HCT116 (cell line): Measurements from ENCODE around the gene PLCG2. TPM values are rescaled to one million over a fixed set of nuclear protein-coding genes. Genes with fewer than 3 reads are reported as not detected.

Experiments used
- ATAC-seq: fragments of 200-7000 bp; cut with Tn5 transposase; 2 replicates; pipeline ENCODE4 v1.9.1; 2020; ENCODE audit warnings: mild to moderate bottlenecking, moderate library complexity
- BruUV-seq: library from RNA; stranded (reverse); fragments of 400-500 nt; replicated peaks from 2 replicates; lab custom pipeline; 2021; lab: Mats Ljungman, UMichigan
- CTCF ChIA-PET: fragments of 300-600 bp; sonication (Branson Sonifier 250); formaldehyde crosslinking; loops from one replicate; lab custom pipeline; 2021; ENCODE audit warnings: antibody characterized with exemption; lab: Charles Lee
- POLR2A ChIA-PET: fragments of 300-600, 350-600 bp; sonication (Branson Sonifier 250); formaldehyde crosslinking; loops from one replicate; lab custom pipeline; 2021; ENCODE audit warnings: antibody characterized with exemption; lab: Charles Lee
- RAD21 ChIA-PET, 2 experiments: fragments of 300-600 bp; sonication (Branson Sonifier 250); formaldehyde crosslinking; loops; one replicate each; lab custom pipeline; 2023; ENCODE audit warnings: low total read pairs in 2 of 2; ENCODE audit not compliant: uncharacterized antibody in 2 of 2, unreplicated experiment in 2 of 2, low non-redundant PET in 1 of 2; lab: Charles Lee
- DNase-seq: peaks from one replicate; pipeline ENCODE4 v3.0.0-alpha.2; 2010; ENCODE audit warnings: low read depth, low spot score
- H2AFZ ChIP-seq: fragments of 200-600 bp; shearing (Covaris generic), sonication (generic); 2 replicates; pipeline ENCODE4 v1.6.1; 2017; ENCODE audit warnings: low read depth, mixed run types, mixed read lengths, antibody characterized with exemption, low read length; ENCODE audit not compliant: poor library complexity, severe bottlenecking
- H3K27ac ChIP-seq: 2 replicates; pipeline ENCODE4 v1.5.1; 2012; ENCODE audit warnings: low read depth, low read length
- H3K27me3 ChIP-seq: fragments of 200-600 bp; sonication (generic); 2 replicates; pipeline ENCODE4 v1.6.1; 2016; ENCODE audit warnings: mixed run types, low read length, mixed read lengths; ENCODE audit not compliant: insufficient read depth
- H3K36me3 ChIP-seq, 2 experiments: fragments of 200-500 bp in 1 of 2; fragments of 200-600 bp in 1 of 2; sonication (Bioruptor generic) in 1 of 2; sonication (generic) in 1 of 2; 2 replicates each; pipeline versions ENCODE4 v1.5.1 to v1.6.1; 2014 to 2016; ENCODE audit warnings: low read length in 2 of 2, inconsistent platforms in 1 of 2, mixed read lengths in 1 of 2, mixed run types in 1 of 2; ENCODE audit not compliant: insufficient read depth in 2 of 2, control insufficient read depth in 1 of 2
- H3K4me1 ChIP-seq, 2 experiments: fragments of 200-600 bp in 1 of 2; sonication (generic) in 1 of 2; 2 replicates each; pipeline versions ENCODE4 v1.5.1 to v1.6.1; 2012 to 2017; ENCODE audit warnings: low read length in 2 of 2, inconsistent platforms in 1 of 2, mild to moderate bottlenecking in 1 of 2, mixed read lengths in 1 of 2, mixed run types in 1 of 2, moderate library complexity in 1 of 2; ENCODE audit not compliant: insufficient read depth in 2 of 2, control insufficient read depth in 1 of 2
- H3K4me2 ChIP-seq: fragments of 200-600 bp; sonication (generic); 2 replicates; pipeline ENCODE4 v1.6.1; 2017; ENCODE audit warnings: mixed run types, low read length, mixed read lengths
- H3K4me3 ChIP-seq, 2 experiments: fragments of 200-600 bp in 1 of 2; sonication (generic) in 1 of 2; replicated peaks in 1 of 2; 2 replicates each; pipeline ENCODE4 v1.5.1; 2011 to 2016; ENCODE audit warnings: low read length in 2 of 2, control low read depth in 1 of 2, low read depth in 1 of 2, mild to moderate bottlenecking in 1 of 2, mixed read lengths in 1 of 2, mixed run types in 1 of 2
- H3K79me2 ChIP-seq: fragments of 200-600 bp; sonication (generic); 2 replicates; pipeline ENCODE4 v1.6.1; 2017; ENCODE audit warnings: mild to moderate bottlenecking, mixed run types, low read length, moderate library complexity, mixed read lengths; ENCODE audit not compliant: insufficient read depth
- H3K9ac ChIP-seq: fragments of 200-600 bp; sonication (generic); 2 replicates; pipeline ENCODE4 v1.6.1; 2016; ENCODE audit warnings: low read length, mixed read lengths
- H3K9me2 ChIP-seq: fragments of 200-600 bp; sonication (generic), shearing (Covaris generic); 2 replicates; pipeline ENCODE4 v1.6.1; 2017; ENCODE audit warnings: mixed run types, mild to moderate bottlenecking, moderate library complexity; ENCODE audit not compliant: insufficient read depth
- H3K9me3 ChIP-seq, 2 experiments: fragments of 200-500 bp in 1 of 2; fragments of 200-600 bp in 1 of 2; sonication (Bioruptor generic) in 1 of 2; sonication (generic) in 1 of 2; 2 replicates each; pipeline ENCODE4 v1.6.1; 2014 to 2017; ENCODE audit warnings: low read length in 2 of 2, mixed read lengths in 2 of 2, inconsistent platforms in 1 of 2, low read depth in 1 of 2, mild to moderate bottlenecking in 1 of 2, mixed run types in 1 of 2, moderate library complexity in 1 of 2; ENCODE audit not compliant: control insufficient read depth in 1 of 2, insufficient read depth in 1 of 2
- H4K20me1 ChIP-seq: fragments of 200-600 bp; sonication (generic), shearing (Covaris generic); 2 replicates; pipeline ENCODE4 v1.6.1; 2017; ENCODE audit warnings: mixed run types, mild to moderate bottlenecking, moderate library complexity; ENCODE audit not compliant: insufficient read depth
- ATF3 ChIP-seq: IDR thresholded peaks from 2 replicates; pipeline ENCODE4 v1.6.1; 2012
- CBX3 ChIP-seq: IDR thresholded peaks from 2 replicates; pipeline ENCODE4 v1.6.1; 2012; ENCODE audit warnings: low read depth
- CTCF ChIP-seq, 3 experiments: fragments of 200-600 bp in 1 of 3; sonication (generic) in 1 of 3; IDR thresholded peaks in 2 of 3; conservative IDR thresholded peaks in 1 of 3; 2 replicates each; pipeline ENCODE4 v1.5.1; 2012 to 2017; ENCODE audit warnings: low read depth in 2 of 3, low read length in 2 of 3, antibody characterized with exemption in 1 of 3, borderline replicate concordance in 1 of 3, control low read depth in 1 of 3, mild to moderate bottlenecking in 1 of 3, mixed read lengths in 1 of 3, mixed run types in 1 of 3, moderate library complexity in 1 of 3; ENCODE audit not compliant: insufficient read depth in 1 of 3
- EGR1 ChIP-seq: IDR thresholded peaks from 2 replicates; pipeline ENCODE4 v1.6.1; 2012; ENCODE audit warnings: low read depth
- JUND ChIP-seq: IDR thresholded peaks from 2 replicates; pipeline ENCODE4 v1.6.1; 2012
- MAX ChIP-seq: IDR thresholded peaks from 2 replicates; pipeline ENCODE4 v1.6.1; 2012
- POLR2A ChIP-seq: IDR thresholded peaks from 2 replicates; pipeline ENCODE4 v1.7.0; 2011; ENCODE audit warnings: borderline replicate concordance; ENCODE audit not compliant: insufficient read depth, insufficient read length; ENCODE audit errors: extremely low read depth
- RAD21 ChIP-seq: IDR thresholded peaks from 2 replicates; pipeline ENCODE4 v1.6.1; 2012; ENCODE audit warnings: low read depth, mild to moderate bottlenecking
- SIN3A ChIP-seq: IDR thresholded peaks from 2 replicates; pipeline ENCODE4 v1.6.1; 2012; ENCODE audit warnings: low read depth
- TCF7L2 ChIP-seq: IDR thresholded peaks from 2 replicates; pipeline ENCODE4 v1.7.0; 2011; ENCODE audit warnings: borderline replicate concordance, inconsistent platforms; ENCODE audit not compliant: insufficient read depth, insufficient read length; ENCODE audit errors: extremely low read depth
- YY1 ChIP-seq: IDR thresholded peaks from 2 replicates; pipeline ENCODE4 v1.6.1; 2011; ENCODE audit warnings: low read length, low read depth, moderate library complexity, mild to moderate bottlenecking; ENCODE audit not compliant: insufficient replicate concordance; ENCODE audit errors: extremely low read depth
- ZBTB33 ChIP-seq: IDR thresholded peaks from 2 replicates; pipeline ENCODE4 v1.6.1; 2011; ENCODE audit warnings: mild to moderate bottlenecking, low read length, moderate library complexity; ENCODE audit not compliant: insufficient replicate concordance; ENCODE audit errors: extremely low read depth
- ZFX ChIP-seq: fragments of 450-650 bp; IDR thresholded peaks from 2 replicates; pipeline ENCODE4 v1.6.1; 2017
- intact Hi-C: fragments of 100-400 bp; cut with micrococcal nuclease; formaldehyde crosslinking; loops from 2 replicates; pipeline ENCODE4 v1.10.0; 2022
- total RNA-seq: library from RNA; stranded (reverse); gene quantifications from one replicate; pipeline ENCODE4 v1.2.1, GENCODE V29; 2021; ENCODE audit not compliant: unreplicated experiment

The PLCG2 gene
- total RNA-seq, 1 experiment from 2014 or later = 31.2 TPM

GRCh38 chr16:81792828-81793227 lies 13.7 kb downstream of the PLCG2 start:
- Histone ChIP-seq H3K9me3 (no peaks in the 10 kb centered on the region), H3K9me2 (no peaks in the 10 kb centered on the region), H4K20me1 (no peaks in the 10 kb centered on the region), H3K27me3 (no peaks in the 10 kb centered on the region), H3K4me3 (no peak overlapping the region), H3K9ac (no peak overlapping the region), H3K4me1 (no peaks in the 10 kb centered on the region), H3K79me2 (no peaks in the 10 kb centered on the region), H2AFZ (no peak overlapping the region), H3K36me3 (no peaks in the 10 kb centered on the region), H3K27ac (no peak overlapping the region), H3K4me2 (no peak overlapping the region)
- TF ChIP-seq JUND (no peak), CBX3 (no peak)
- intact Hi-C loops = no loop called here
- BruUV-seq = no TSS peak
- DNase-seq (no peak), ATAC-seq (no peak)
- ChIA-PET RAD21 (interaction anchor here in 1 of 2 experiments (0.7 kb wide), 1 partner anchor 43 kb away, joined by 3 read pairs; no protein-coding TSS in a partner anchor), CTCF (interaction anchor here (0.7 kb wide), 1 partner anchor 13 kb away, joined by 4 read pairs; no protein-coding TSS in a partner anchor), POLR2A (interaction anchor here (0.7 kb wide), 1 partner anchor 9 kb away, joined by 5 read pairs; no protein-coding TSS in a partner anchor)

- H4K20me1 ChIP-seq = no peaks in the 10 kb centered on the region
- no peak for DNase-seq
- ATAC-seq = no peak
- H3K27me3 ChIP-seq = no peaks in the 10 kb centered on the region
- H3K9me3 ChIP-seq = no peaks in the 10 kb centered on the region
- no peak overlapping the region for H3K27ac ChIP-seq
- H3K4me2 ChIP-seq = no peak overlapping the region
- ChIA-PET CTCF (no interaction called here), POLR2A (no interaction called here), RAD21 (no interaction called here)
- no peak overlapping the region for H3K9ac ChIP-seq
- TF ChIP-seq ZFX (no peak), CBX3 (no peak), CTCF (IDR thresholded peaks at IDR 0.05 in 2 of 3, conservative IDR thresholded peaks at IDR 0.05 in 1 of 3; ENCODE audit: borderline replicate concordance in 1 of 3, insufficient read depth in 1 of 3, low read depth in 2 of 3, low read length in 2 of 3) (no peak), MAX (no peak), POLR2A (no peak), RAD21 (no peak), EGR1 (no peak), ATF3 (no peak), TCF7L2 (no peak), ZBTB33 (no peak), YY1 (no peak), SIN3A (no peak)
- no peaks in the 10 kb centered on the region for H3K36me3 ChIP-seq
- BruUV-seq = no TSS peak
- H2AFZ ChIP-seq = no peak overlapping the region
- H3K9me2 ChIP-seq = no peaks in the 10 kb centered on the region
- intact Hi-C loops = no loop called here
- no peaks in the 10 kb centered on the region for H3K79me2 ChIP-seq
- H3K4me3 ChIP-seq = no peak overlapping the region
- H3K4me1 ChIP-seq = no peaks in the 10 kb centered on the region
Measured at GRCh38 chr16:81795193-81795592, 16.1 kb downstream of the PLCG2 start.
